Measurements from ENCODE around the gene BCL7C. TPM values are rescaled to one million over a fixed set of nuclear protein-coding genes. Genes with fewer than 3 reads are reported as not detected.

Gene BCL7C
- total RNA-seq, 1 experiment from 2014 or later, result 44.9 TPM

DNA sequence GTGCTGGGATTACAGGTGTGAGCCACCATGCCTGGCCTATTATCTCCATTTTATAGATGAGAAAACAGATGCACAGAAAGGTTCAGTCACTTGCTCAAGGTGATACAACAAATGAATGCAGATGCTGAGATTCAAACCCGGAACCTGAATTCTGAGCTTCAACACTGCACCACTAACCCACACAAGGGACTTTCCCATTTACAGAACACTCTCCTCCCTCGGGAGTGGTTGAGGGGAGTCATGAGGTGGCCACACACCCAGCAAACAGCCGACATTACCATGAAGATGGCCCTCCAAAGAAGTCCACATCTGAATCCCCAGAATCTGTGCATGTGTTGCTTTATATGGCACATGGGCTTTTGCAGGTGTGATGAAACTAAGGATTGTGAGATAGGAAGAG is 9.1 kb downstream of the BCL7C start:
- H3K4me1 ChIP-seq (ENCODE audit: control insufficient read depth in 1 of 2, insufficient read depth in 2 of 2, low read length in 2 of 2), result no peaks in the 10 kb centered on the region
- CTCF ChIA-PET, result no interaction called here
- no peaks in the 10 kb centered on the region for H3K27me3 ChIP-seq (ENCODE audit: insufficient read depth, low read length)
- no peaks in the 10 kb centered on the region for H3K9me3 ChIP-seq (ENCODE audit: control insufficient read depth in 1 of 2, insufficient read depth in 1 of 2, low read depth in 1 of 2, low read length in 2 of 2)
- H4K20me1 ChIP-seq (ENCODE audit: insufficient read depth), result no peaks in the 10 kb centered on the region
- H3K4me3 ChIP-seq (replicated peaks in 1 of 2; ENCODE audit: low read depth in 1 of 2, low read length in 2 of 2), result no peak overlapping the region
- H3K9ac ChIP-seq (ENCODE audit: low read length), result no peak overlapping the region
- no peaks in the 10 kb centered on the region for H3K9me2 ChIP-seq (ENCODE audit: insufficient read depth)
- no peak overlapping the region for H3K27ac ChIP-seq (ENCODE audit: low read depth, low read length)
- RAD21 ChIA-PET (ENCODE audit: low non-redundant PET in 1 of 2, low total read pairs in 2 of 2, uncharacterized antibody in 2 of 2, unreplicated experiment in 2 of 2), result no interaction called here
- no peak for TF ChIP-seq FOSL1 (IDR thresholded peaks at IDR 0.05; ENCODE audit: low read depth)
- no peak for TF ChIP-seq EGR1 (IDR thresholded peaks at IDR 0.05; ENCODE audit: low read depth)
- TF ChIP-seq ZFX (IDR thresholded peaks at IDR 0.05), result no peak
- TF ChIP-seq, protein P1, sequence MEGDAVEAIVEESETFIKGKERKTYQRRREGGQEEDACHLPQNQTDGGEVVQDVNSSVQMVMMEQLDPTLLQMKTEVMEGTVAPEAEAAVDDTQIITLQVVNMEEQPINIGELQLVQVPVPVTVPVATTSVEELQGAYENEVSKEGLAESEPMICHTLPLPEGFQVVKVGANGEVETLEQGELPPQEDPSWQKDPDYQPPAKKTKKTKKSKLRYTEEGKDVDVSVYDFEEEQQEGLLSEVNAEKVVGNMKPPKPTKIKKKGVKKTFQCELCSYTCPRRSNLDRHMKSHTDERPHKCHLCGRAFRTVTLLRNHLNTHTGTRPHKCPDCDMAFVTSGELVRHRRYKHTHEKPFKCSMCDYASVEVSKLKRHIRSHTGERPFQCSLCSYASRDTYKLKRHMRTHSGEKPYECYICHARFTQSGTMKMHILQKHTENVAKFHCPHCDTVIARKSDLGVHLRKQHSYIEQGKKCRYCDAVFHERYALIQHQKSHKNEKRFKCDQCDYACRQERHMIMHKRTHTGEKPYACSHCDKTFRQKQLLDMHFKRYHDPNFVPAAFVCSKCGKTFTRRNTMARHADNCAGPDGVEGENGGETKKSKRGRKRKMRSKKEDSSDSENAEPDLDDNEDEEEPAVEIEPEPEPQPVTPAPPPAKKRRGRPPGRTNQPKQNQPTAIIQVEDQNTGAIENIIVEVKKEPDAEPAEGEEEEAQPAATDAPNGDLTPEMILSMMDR (IDR thresholded peaks at IDR 0.05 in 2 of 3, conservative IDR thresholded peaks at IDR 0.05 in 1 of 3; ENCODE audit: borderline replicate concordance in 1 of 3, insufficient read depth in 1 of 3, low read depth in 2 of 3, low read length in 2 of 3), result no peak
- TF ChIP-seq EZH2 (IDR thresholded peaks at IDR 0.05), result no peak
- TF ChIP-seq ELF1 (IDR thresholded peaks at IDR 0.05; ENCODE audit: borderline replicate concordance, low read depth), result no peak
- TF ChIP-seq POLR2A (IDR thresholded peaks at IDR 0.05; ENCODE audit: borderline replicate concordance, extremely low read depth, insufficient read depth, insufficient read length), result no peak
- POLR2A ChIA-PET, result no interaction called here
- no peak overlapping the region for H2AFZ ChIP-seq (ENCODE audit: low read depth, low read length, poor library complexity, severe bottlenecking)
- no peaks in the 10 kb centered on the region for H3K79me2 ChIP-seq (ENCODE audit: insufficient read depth, low read length)
- H3K4me2 ChIP-seq (ENCODE audit: low read length), result no peak overlapping the region
- DNase-seq (ENCODE audit: low read depth, low spot score), result no peak
- peaks cover 15 to 17% of the 10 kb centered on the region in 2 experiments; a peak in 3 of 4 replicates for H3K36me3 ChIP-seq (ENCODE audit: control insufficient read depth in 1 of 2, insufficient read depth in 2 of 2, low read length in 2 of 2)
- no TSS peak for BruUV-seq (replicated peaks)
- intact Hi-C loops (cut with micrococcal nuclease), result no loop called here
- ATAC-seq, result no peak

DNA sequence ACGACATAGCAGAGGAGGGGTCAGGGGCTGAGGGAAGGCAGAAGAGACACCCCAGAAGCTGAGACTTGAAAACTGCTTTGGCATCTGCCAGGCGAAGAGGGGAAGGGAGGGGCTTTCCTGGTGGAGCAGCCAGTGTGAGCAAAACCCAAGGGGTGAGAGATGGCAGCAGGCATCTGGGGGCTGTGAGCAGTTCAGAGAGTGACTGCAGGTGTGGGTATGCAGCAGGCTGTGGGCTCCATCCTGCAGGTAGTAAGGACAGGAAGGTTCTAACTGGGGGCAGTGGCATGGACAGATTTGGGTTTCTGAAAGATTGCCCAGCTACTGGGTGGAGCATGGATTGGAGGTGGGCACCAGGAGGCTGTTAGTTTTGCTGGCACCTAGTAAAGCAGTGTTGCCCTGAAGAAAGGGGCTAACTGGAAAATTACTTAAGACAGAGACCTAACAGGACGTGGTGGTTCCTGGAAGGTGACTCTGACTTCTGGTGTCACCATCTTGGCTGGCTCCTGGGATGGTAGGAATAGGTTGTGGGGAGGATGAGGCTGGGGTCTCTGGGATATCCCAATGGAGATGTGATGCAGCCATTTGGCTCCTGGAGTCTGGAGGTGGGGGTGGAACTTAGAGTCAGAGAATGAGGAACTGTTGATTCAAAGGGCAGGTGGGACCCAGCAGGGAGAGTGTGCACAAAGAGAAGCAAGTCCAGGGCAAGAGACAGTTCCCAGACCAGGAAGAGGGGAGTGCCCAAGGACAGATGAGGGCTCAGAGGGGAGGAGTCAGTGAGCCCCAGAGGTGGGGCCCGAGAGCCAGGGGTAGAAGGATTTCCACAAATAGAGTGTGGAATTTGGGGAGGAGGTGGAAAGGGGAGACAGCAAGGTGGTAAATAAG is 11.2 kb downstream of the BCL7C start:
- Histone ChIP-seq H3K79me2 (ENCODE audit: insufficient read depth, low read length) (no peaks in the 10 kb centered on the region), H3K27ac (ENCODE audit: low read depth, low read length) (no peak overlapping the region), H3K9me3 (ENCODE audit: control insufficient read depth in 1 of 2, insufficient read depth in 1 of 2, low read depth in 1 of 2, low read length in 2 of 2) (no peaks in the 10 kb centered on the region), H3K4me1 (ENCODE audit: control insufficient read depth in 1 of 2, insufficient read depth in 2 of 2, low read length in 2 of 2) (no peaks in the 10 kb centered on the region), H3K4me3 (replicated peaks in 1 of 2; ENCODE audit: low read depth in 1 of 2, low read length in 2 of 2) (no peak overlapping the region), H3K9me2 (ENCODE audit: insufficient read depth) (no peaks in the 10 kb centered on the region), H4K20me1 (ENCODE audit: insufficient read depth) (no peaks in the 10 kb centered on the region), H3K36me3 (ENCODE audit: control insufficient read depth in 1 of 2, insufficient read depth in 2 of 2, low read length in 2 of 2) (peaks cover 6 to 9% of the 10 kb centered on the region in 2 experiments; a peak in 2 of 4 replicates), H3K9ac (ENCODE audit: low read length) (no peak overlapping the region), H3K27me3 (ENCODE audit: insufficient read depth, low read length) (no peaks in the 10 kb centered on the region), H3K4me2 (ENCODE audit: low read length) (no peak overlapping the region), H2AFZ (ENCODE audit: low read depth, low read length, poor library complexity, severe bottlenecking) (no peak overlapping the region)
- BruUV-seq (replicated peaks), result no TSS peak
- ChIA-PET POLR2A (no interaction called here), CTCF (no interaction called here), RAD21 (ENCODE audit: low non-redundant PET in 1 of 2, low total read pairs in 2 of 2, uncharacterized antibody in 2 of 2, unreplicated experiment in 2 of 2) (no interaction called here)
- intact Hi-C loops (cut with micrococcal nuclease), result no loop called here
- no peak for DNase-seq (ENCODE audit: low read depth, low spot score)
- TF ChIP-seq POLR2AphosphoS5 (IDR thresholded peaks at IDR 0.05; ENCODE audit: low read depth, low read length) (no peak), SRF (IDR thresholded peaks at IDR 0.05; ENCODE audit: low read depth) (no peak), YY1 (IDR thresholded peaks at IDR 0.05; ENCODE audit: extremely low read depth, insufficient replicate concordance, low read depth, low read length) (no peak), TCF7L2 (IDR thresholded peaks at IDR 0.05; ENCODE audit: borderline replicate concordance, extremely low read depth, insufficient read depth, insufficient read length) (no peak)
- TF ChIP-seq, protein P2, sequence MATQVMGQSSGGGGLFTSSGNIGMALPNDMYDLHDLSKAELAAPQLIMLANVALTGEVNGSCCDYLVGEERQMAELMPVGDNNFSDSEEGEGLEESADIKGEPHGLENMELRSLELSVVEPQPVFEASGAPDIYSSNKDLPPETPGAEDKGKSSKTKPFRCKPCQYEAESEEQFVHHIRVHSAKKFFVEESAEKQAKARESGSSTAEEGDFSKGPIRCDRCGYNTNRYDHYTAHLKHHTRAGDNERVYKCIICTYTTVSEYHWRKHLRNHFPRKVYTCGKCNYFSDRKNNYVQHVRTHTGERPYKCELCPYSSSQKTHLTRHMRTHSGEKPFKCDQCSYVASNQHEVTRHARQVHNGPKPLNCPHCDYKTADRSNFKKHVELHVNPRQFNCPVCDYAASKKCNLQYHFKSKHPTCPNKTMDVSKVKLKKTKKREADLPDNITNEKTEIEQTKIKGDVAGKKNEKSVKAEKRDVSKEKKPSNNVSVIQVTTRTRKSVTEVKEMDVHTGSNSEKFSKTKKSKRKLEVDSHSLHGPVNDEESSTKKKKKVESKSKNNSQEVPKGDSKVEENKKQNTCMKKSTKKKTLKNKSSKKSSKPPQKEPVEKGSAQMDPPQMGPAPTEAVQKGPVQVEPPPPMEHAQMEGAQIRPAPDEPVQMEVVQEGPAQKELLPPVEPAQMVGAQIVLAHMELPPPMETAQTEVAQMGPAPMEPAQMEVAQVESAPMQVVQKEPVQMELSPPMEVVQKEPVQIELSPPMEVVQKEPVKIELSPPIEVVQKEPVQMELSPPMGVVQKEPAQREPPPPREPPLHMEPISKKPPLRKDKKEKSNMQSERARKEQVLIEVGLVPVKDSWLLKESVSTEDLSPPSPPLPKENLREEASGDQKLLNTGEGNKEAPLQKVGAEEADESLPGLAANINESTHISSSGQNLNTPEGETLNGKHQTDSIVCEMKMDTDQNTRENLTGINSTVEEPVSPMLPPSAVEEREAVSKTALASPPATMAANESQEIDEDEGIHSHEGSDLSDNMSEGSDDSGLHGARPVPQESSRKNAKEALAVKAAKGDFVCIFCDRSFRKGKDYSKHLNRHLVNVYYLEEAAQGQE (IDR thresholded peaks at IDR 0.05; ENCODE audit: low read depth), result no peak
- 0 out of 2 replicates have a peak, but pooled peaks have one; percentile 24 for ATAC-seq

Data from HCT116 (cell line).